IPS DF 19.7 (cell line): ENCODE data around the gene RPL27.
"Not testable (repeated sequence)": the region's sequence is repeated elsewhere in the genome, so short reads cannot be mapped to it uniquely, and the experiment has no call there.

Experiments
- DNase-seq: peaks from one replicate; pipeline ENCODE4 v3.0.0-alpha.2; 2013; ENCODE audit warnings: low read depth, low spot score

RPL27 gene

GRCh38 chr17:42993913-42994312, 4.3 kb upstream of the RPL27 start:
- not testable (repeated sequence) for DNase-seq

DNA sequence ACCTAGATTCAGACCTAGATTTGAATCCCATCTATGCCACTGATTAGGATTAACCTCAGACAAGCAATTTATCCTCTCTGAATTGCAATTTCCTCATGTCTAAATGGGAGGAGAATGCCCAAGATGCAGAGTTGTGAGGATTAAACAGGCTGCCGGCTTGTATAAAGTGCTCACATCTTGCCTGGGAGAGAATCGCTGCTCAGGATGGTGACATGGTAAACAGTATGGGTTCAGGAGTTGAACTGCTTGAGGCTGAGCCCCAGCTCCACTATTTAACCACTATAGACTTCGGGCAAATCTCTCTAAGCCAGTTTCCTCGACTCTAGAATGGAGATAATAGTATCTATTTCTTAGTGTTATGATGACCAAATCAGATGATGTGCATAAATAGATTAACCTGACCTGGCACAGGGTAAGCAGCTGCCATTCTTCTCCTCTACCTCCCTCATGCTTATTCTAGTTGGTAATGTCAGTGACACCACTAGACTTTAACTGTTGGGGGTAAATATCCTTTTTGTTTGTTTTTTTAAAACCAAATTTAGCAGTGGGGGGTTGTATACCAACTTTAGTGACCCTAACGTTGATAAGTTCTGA, 732 bp upstream of the RPL27 start:
- DNase-seq = no peak

DNA sequence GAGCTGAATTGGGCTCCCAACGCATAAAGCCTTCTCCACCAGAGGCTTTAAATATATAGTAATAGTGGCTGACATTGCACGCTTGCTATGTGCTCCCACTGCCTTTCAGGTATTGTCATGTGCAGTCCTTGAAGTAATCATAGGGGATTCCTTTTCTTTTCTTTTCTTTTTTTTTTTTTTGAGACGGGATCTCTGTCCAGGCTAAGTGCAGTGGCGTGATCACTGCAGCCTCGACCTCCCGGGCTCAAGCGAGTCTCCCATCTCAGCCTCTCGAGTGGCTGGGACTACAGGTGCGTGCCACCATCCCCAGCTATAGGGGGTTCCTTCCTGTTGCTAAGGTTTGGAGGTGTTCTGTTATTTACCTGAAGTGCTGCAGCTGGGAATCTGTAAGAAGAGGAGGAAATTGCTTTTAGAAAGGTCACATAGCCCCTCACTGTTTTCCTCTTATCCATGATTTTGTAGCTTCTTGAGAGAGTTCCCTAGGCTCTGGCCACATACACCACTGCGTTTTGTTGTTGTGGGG, 845 bp downstream of the RPL27 start:
- DNase-seq = no peak

GRCh38 chr17:43000894-43001293, 2.7 kb downstream of the RPL27 start:
- not testable (repeated sequence) for DNase-seq

DNA sequence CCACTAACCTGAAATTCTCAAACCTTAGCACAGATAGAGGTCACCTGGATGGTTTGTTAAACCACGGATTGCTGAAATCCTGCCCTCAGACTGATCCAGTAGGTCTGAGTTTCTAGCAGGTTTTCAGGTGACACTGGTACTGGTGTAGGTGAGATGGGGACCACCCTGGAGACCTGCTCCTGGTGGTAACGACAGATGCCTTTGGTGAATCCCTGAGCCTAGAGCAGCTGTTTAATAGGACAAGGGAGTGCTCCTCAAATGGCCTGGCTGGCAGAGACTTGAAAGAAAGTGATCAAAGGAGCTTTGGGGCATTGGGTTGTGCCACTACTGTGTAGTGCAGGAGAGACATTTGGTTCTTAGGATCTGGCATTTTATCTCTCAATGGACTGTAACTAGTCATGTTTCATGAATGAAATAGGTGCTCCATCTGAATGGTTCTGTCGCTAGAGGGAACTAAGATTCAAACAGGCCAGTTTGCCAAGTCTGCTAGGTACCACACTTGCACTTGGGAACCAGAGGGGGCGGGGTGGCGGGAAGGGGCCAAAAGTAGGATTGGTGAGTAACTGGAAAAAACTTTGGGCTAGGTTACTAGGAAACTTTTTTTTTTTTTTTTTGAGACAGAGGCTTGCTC, 5.4 kb downstream of the RPL27 start:
- no peak for DNase-seq

GRCh38 chr17:43006639-43007551, 8.7 kb downstream of the RPL27 start, which contains the start of gene IFI35:
Gene IFI35, plus strand, starts transcription at chr17:43006784. Its CDS starts 164 bp downstream, at chr17:43006948.
- no peak for DNase-seq

- no peak for DNase-seq
These were observed 12.6 kb downstream of the RPL27 start for GRCh38 chr17:43010667-43011308.

DNA sequence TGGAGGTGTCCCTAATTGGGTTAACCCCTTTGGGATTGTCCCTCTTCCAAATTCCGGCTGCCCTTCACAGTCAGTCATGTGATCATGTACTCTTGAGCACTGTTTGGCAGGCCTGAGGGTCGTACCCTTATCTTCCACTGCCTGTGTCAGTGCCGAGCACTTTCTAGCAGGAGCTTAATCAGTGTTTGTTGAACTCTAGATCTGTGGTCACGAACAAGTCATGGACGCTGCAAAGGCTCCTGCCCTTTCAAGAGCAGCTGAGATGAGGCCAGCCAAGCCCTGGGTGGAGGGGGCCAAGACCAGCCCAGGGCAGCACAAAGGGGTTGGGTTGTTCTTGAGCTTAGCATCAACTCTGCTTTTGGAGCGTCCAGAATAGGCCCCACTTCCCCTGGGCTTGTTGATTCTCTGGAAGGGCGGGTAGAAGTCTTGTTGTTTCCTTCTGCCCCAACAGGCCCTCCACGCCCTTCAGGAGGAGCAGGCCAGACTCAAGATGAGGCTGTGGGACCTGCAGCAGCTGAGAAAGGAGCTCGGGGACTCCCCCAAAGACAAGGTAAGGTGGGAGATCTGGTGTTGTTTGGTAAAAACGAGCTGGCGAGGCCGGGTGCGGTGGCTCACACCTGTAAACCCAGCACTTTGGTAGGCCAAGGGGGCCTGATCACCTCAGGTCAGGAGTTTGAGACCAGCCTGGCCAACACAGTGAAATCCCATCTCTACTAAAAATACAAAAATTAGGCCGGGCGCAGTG, 13.7 kb downstream of the RPL27 start:
- DNase-seq = no peak

- no peak for DNase-seq
These were observed 15.1 kb downstream of the RPL27 start for GRCh38 chr17:43013296-43013695.

DNA sequence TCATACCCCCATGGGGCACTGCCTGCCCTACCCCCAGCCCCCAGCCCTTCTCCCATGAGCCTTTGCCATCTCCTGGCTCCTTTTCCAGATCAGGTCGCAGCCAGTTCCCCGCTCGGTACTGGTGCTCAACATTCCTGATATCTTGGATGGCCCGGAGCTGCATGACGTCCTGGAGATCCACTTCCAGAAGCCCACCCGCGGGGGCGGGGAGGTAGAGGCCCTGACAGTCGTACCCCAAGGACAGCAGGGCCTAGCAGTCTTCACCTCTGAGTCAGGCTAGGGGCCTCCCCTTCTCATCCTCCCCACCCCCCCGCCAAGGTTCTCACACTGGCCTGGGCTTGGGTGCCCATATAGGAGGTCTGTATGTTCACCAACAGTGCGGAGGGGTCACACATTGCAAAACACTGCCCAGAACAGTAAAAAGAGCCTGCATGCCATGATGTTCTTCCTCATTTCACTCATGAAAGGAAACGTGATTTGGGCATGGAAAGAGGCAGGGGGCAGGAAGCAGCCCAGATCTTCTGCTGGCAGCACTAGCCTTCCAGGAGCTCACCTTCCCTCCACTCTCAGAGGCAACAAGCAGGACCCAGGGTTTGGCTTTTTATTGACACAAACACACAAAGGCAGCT, 15.9 kb downstream of the RPL27 start:
- no peak for DNase-seq

DNA sequence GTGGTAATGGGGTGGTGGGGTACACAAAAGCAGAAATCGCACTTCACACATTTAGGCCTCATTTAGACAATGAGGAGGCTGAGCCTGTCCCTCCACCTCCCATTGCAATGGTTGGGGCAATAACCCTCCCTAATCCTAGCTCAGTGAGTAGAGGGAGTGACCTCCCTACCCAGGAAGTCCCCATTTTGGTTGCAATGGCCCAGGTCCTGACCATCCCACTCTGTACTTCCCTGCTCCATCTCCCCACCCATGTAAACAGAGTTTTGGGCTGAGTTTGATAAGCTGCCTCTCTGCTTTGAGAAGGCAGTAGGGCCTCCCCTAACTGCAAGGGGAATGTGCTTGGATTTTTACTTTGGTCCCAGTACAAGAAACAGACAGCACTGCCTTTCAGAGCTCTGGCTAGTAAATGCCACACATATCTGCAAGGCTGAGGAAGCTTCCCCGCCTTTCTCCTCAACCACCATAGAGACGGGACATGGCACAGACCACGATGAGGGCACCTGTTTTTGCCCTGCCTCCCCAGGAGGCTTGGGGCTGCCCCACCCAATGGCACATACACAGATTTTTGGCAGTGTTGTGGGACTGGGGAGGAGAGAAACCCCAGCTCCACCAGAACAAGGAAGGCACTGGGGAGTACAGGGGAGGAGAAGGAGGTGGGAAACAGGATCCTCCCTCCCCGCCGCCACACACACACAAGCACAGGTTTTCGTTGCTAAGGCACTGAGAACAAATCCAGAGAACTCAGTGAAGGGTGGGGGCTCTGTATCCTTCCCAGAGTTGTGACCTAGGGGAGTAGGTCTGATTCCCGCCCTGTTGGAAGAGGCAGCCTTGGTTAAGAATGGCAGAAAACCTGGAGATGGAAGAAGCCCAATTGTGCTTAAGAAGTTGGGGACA, 16.7 kb downstream of the RPL27 start:
- no peak for DNase-seq

GRCh38 chr17:43015579-43015978, 17.4 kb downstream of the RPL27 start:
- no peak for DNase-seq

- no peak for DNase-seq
These were observed 18.0 kb downstream of the RPL27 start for GRCh38 chr17:43016216-43016615.

DNA sequence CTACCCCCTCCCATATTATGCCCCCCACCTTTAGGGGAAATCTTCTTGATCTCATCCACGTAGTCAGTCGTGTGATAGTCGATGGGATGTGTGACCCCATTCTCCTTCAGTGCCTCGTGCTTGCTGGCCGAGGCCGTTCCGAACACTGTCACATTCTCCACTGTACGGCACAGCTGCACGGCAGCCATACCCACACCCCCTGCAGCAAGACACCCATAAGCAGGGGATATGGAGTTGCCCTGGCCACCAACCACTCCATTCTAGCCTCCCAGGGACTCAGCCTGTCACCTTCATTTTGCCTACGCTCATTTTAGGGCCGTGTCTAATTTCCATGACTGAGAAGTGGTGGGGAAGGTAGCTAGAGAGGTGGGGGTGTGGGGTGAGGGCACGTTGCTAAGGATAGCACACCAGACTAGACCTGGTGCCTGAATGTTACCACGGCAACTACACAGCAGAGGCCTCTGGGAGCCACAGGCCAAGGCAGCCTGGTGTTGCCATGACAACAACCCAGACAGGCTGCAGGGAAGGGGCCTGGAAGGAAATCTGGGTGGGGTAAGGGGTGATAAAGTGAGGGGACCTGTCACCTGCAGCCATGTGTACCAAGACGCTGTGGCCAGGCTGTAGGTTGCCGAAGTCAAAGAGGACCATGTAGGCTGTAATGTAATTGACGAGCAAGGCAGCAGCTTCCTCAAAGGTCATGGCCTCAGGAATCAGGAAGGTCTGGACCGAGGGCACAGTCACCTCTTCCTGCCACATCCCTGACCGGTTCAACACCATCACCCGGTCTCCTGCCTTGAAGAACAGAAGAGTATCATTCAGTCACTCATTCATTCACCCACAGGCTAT, 20.0 kb downstream of the RPL27 start:
- no peak for DNase-seq

- DNase-seq = no peak
These were observed 20.7 kb downstream of the RPL27 start for GRCh38 chr17:43018932-43019331.

DNA sequence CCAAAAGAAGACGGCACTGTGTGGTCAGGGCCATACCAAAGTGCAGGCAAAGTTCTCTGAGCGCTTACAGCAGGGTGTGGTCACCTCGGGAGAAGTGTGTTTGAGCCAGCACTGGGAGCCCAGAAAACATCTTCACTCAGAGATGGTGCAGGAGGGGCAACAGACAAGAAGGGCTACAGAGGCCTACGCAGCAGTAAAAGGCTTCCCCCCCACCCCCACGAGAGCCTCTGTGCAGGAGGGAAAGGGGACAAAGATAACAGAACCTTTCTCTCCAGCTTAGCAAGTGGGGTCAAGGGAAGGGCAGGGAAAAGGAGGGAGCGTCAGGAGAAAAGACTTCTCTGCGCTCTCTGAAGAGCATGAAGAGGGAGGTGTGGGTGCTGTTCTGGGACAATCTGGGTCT, 21.2 kb downstream of the RPL27 start:
- DNase-seq = no peak

DNA sequence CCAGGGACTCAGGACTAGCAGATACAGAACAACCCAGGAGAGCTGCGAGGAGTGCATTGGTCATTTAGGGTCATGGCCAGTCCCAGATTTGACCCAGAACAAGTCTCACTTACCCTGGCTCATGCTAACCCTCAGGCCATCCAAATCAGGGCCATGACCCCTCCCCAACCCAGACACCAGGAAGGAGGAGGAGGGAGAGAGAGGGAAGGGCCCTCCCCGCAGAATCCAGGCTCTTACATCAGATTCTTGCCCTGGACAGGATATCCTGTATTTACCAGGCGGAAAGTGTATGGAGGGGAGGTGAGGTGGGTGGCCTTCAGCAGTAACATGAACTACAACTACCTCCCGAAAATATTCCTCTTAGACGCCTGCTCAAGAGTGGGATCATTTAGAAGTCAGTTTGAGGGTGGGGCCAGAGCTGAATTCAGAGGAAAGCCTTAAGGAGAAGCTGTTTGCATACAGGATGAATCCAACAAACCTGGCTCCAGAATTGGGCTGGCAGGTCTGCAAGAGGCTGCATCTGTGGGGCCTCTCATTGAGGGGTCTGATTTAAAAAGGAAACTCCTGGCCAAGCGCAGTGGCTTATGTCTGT, 21.9 kb downstream of the RPL27 start:
- no peak for DNase-seq
